Spleen (tissue), 11 donors: ENCODE results near the gene YPEL2. TPM values are rescaled to one million over a fixed set of nuclear protein-coding genes. Genes with fewer than 3 reads are reported as not detected.

ENCODE experiments used
- DNase-seq: peaks from one replicate; pipeline ENCODE4 v3.0.0-alpha.2; 2020
- H3K27ac ChIP-seq, 8 donors: fragments of 200-600 bp; sonication (generic) in 7 of 8; 1 replicate in 4 of 8; 2 replicates in 4 of 8; pipeline versions ENCODE4 v1.5.0 to v1.8.0; 2016 to 2021; ENCODE audit warnings: inconsistent platforms in 4 of 8, mild to moderate bottlenecking in 4 of 8, moderate library complexity in 1 of 8
- H3K27me3 ChIP-seq, 7 donors: fragments of 200-600 bp; sonication (generic) in 6 of 7; replicated peaks in 1 of 7; 1 replicate in 4 of 7; 2 replicates in 3 of 7; pipeline versions ENCODE4 v1.5.0 to v1.8.0; 2016 to 2021; ENCODE audit warnings: inconsistent platforms in 3 of 7, mild to moderate bottlenecking in 1 of 7
- H3K36me3 ChIP-seq, 6 donors: fragments of 200-600 bp; sonication (generic) in 5 of 6; 1 replicate in 4 of 6; 2 replicates in 2 of 6; pipeline versions ENCODE4 v1.5.0 to v1.8.0; 2016 to 2021; ENCODE audit warnings: inconsistent platforms in 2 of 6
- H3K4me1 ChIP-seq, 6 donors: fragments of 200-600 bp; sonication (generic) in 5 of 6; 1 replicate in 3 of 6; 2 replicates in 3 of 6; pipeline versions ENCODE4 v1.5.0 to v1.8.0; 2016 to 2021; ENCODE audit warnings: inconsistent platforms in 3 of 6
- H3K4me3 ChIP-seq, 8 donors: fragments of 200-600 bp; sonication (generic) in 7 of 8; 1 replicate in 4 of 8; 2 replicates in 4 of 8; pipeline versions ENCODE4 v1.5.0 to v1.8.0; 2016 to 2021; ENCODE audit warnings: inconsistent platforms in 4 of 8, mild to moderate bottlenecking in 4 of 8, moderate library complexity in 2 of 8
- H3K9me3 ChIP-seq, 8 donors: fragments of 200-600 bp; sonication (generic) in 7 of 8; 1 replicate in 4 of 8; 2 replicates in 4 of 8; pipeline versions ENCODE4 v1.5.0 to v1.8.0; 2016 to 2021; ENCODE audit warnings: inconsistent platforms in 4 of 8
- CTCF ChIP-seq, 11 experiments: fragments of 200-600 bp in 7 of 11; fragments of 450-650 bp in 4 of 11; sonication (generic) in 4 of 11; IDR thresholded peaks in 8 of 11; conservative IDR thresholded peaks in 3 of 11; 1 replicate in 7 of 11; 2 replicates in 4 of 11; pipeline versions ENCODE4 v1.4.0 to v1.8.0; 2016 to 2021; ENCODE audit warnings: antibody characterized with exemption in 11 of 11, inconsistent platforms in 4 of 11, mild to moderate bottlenecking in 1 of 11
- POLR2A ChIP-seq, 3 donors: fragments of 450-650 bp; IDR thresholded peaks; one replicate each; pipeline ENCODE4 v1.5.1; 2017; ENCODE audit warnings: antibody characterized with exemption in 3 of 3, mild to moderate bottlenecking in 1 of 3
- POLR2AphosphoS5 ChIP-seq, 3 donors: sonication (generic); formaldehyde crosslinking; IDR thresholded peaks; one replicate each; pipeline ENCODE4 v1.5.1; 2017; ENCODE audit warnings: antibody characterized with exemption in 3 of 3
- WGBS, 5 donors: extraction: QIAGEN DNeasy Blood & Tissue Kit in 3 of 5; methylation state at CpG; one replicate each; pipeline versions ENCODE4 v1.1.5 to v1.1.7; 2013 to 2018; 5-methylcytosine and 5-hydroxymethylcytosine counted together
- intact Hi-C: fragments of 100-400 bp; cut with DNase I; formaldehyde crosslinking; loops from one replicate; pipeline ENCODE4 v1.15.0; 2023; ENCODE audit warnings: low total_unique reads
- polyA plus RNA-seq, 3 donors: library from polyadenylated mRNA; stranded (reverse); fragments of 200-250 nt; gene quantifications; one replicate each; pipeline ENCODE4 v1.2.1, GENCODE V29; 2013
- total RNA-seq, 7 donors: library from RNA; depleted of rRNA in 3 of 7; stranded (reverse); fragments of >200 nt in 3 of 7; fragmentation: NEBNext Ultra II Directional in 4 of 7; extraction: Animal tissue kit (Norgen Biotek cat#: 25700) in 4 of 7; gene quantifications; one replicate each; pipeline versions ENCODE4 v1.1.0 to v1.2.1, GENCODE V29; 2016 to 2021
- donor health status: healthy with polysubstance abuse.
- donor health status: DM: no; HTN: no; CAD: no; lungs with moderate emphysema.
- donor health status: DM: no; HTN: no; CAD: no.
- donor health status: Bipolar disorder and iron deficiency.
- donor health status: healthy.
- donor health status: DM: no; HTN: no; CAD: no.
- donor health status: DM: yes; HTN: yes; CAD: no.

The YPEL2 gene
- total and polyA plus RNA-seq, 10 donors: 6.7 to 45.6 (median 30.5) TPM

GRCh38 chr17:59346341-59346740, 14.9 kb downstream of the YPEL2 start:
- WGBS, 5 donors: 84 to 92% (median 91%) methylated on average over 4 of the region's 4 CpGs
- intact Hi-C loops: no loop called here
- Histone ChIP-seq H3K4me1 (peaks cover 19 to 100% (median 67%) of the 10 kb centered on the region in 6 donors), H3K4me3 (no peak overlapping the region), H3K27me3 (no peaks in the 10 kb centered on the region), H3K36me3 (no peaks in the 10 kb centered on the region), H3K27ac (no peak overlapping the region), H3K9me3 (no peaks in the 10 kb centered on the region)
- DNase-seq: no peak
- TF ChIP-seq POLR2AphosphoS5 (IDR thresholded peaks at IDR 0.05) (no peak), POLR2A (IDR thresholded peaks at IDR 0.05) (no peak), CTCF (IDR thresholded peaks at IDR 0.05 in 8 of 11, conservative IDR thresholded peaks at IDR 0.05 in 3 of 11) (no peak)

GRCh38 chr17:59346876-59347407, 15.5 kb downstream of the YPEL2 start:
- H3K27me3 ChIP-seq: no peaks in the 10 kb centered on the region
- no peaks in the 10 kb centered on the region for H3K9me3 ChIP-seq
- no peaks in the 10 kb centered on the region for H3K36me3 ChIP-seq
- WGBS, 5 donors: 95 to 97% (median 96%) methylated on average over 6 of the region's 6 CpGs
- DNase-seq: no peak
- no peak overlapping the region for H3K27ac ChIP-seq
- TF ChIP-seq POLR2AphosphoS5 (IDR thresholded peaks at IDR 0.05): no peak
- no peak for TF ChIP-seq CTCF (IDR thresholded peaks at IDR 0.05 in 8 of 11, conservative IDR thresholded peaks at IDR 0.05 in 3 of 11)
- no peak for TF ChIP-seq POLR2A (IDR thresholded peaks at IDR 0.05)
- intact Hi-C loops: no loop called here
- peaks cover 19 to 100% (median 64%) of the 10 kb centered on the region in 6 donors for H3K4me1 ChIP-seq
- no peak overlapping the region for H3K4me3 ChIP-seq

DNA sequence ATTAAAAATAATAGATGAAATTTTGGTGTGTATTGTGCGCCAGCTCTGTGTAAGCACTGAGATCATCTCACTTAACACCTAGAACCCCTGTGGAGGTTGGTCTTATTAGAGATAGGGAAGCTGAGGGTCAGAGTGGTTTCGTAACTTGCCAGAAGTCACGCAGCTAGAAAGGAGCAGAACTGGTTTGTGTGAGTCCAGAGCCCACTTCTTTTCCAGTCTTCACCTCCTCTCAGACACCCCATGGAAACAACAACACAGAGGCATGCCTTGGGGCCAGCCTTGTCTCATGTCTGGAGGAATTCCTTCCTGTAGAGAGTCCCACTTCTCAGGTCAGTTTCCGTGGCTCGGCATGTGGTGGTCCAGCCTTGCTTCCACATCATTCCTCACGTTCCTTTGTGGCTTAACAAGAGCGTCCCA, 16.5 kb downstream of the YPEL2 start:
- H3K4me1 ChIP-seq: peaks cover 9 to 100% (median 62%) of the 10 kb centered on the region in 6 donors

More for the DNA sequence above, 16.5 kb downstream of the YPEL2 start:
- WGBS, 5 donors: 74 to 86% (median 76%) methylated on average over 7 of the region's 7 CpGs
- intact Hi-C loops: no loop called here
- no peaks in the 10 kb centered on the region for H3K27me3 ChIP-seq
- peaks cover 0 to 4% (median 0%) of the 10 kb centered on the region in 6 donors for H3K36me3 ChIP-seq
- no peak for DNase-seq
- TF ChIP-seq POLR2AphosphoS5 (IDR thresholded peaks at IDR 0.05) (no peak), CTCF (IDR thresholded peaks at IDR 0.05 in 8 of 11, conservative IDR thresholded peaks at IDR 0.05 in 3 of 11) (no peak), POLR2A (IDR thresholded peaks at IDR 0.05) (no peak)
- no peak overlapping the region for H3K4me3 ChIP-seq
- no peaks in the 10 kb centered on the region for H3K9me3 ChIP-seq
- no peak overlapping the region for H3K27ac ChIP-seq
